SK-N-SH treated with all-trans-retinoic acid at 6 μM for 48 hours (cell line): ENCODE data around the gene CDH4.

Experiments used
- ZFP3 ChIP-seq: fragments of 250-450 bp; sonication (Bioruptor Pico); IDR thresholded peaks from 2 replicates; pipeline ENCODE4 v1.5.0; 2020; ENCODE audit warnings: mild to moderate bottlenecking, moderate library complexity
- ZNF565 ChIP-seq: fragments of 450-650 bp; formaldehyde crosslinking; conservative IDR thresholded peaks from 2 replicates; pipeline ENCODE4 v1.5.0; 2020; ENCODE audit warnings: low read depth, mild to moderate bottlenecking, moderate library complexity

- no peak for TF ChIP-seq ZNF565 (CRISPR knock-in tag)
- no peak for TF ChIP-seq ZFP3 (CRISPR knock-in tag)
These were observed 167.4 kb downstream of the CDH4 start for GRCh38 chr20:61419501-61419900.
